Measurements from ENCODE around the gene LIF.
"Not testable (repeated sequence)": the region's sequence is repeated elsewhere in the genome, so short reads cannot be mapped to it uniquely, and the experiment has no call there.

The LIF gene

DNA sequence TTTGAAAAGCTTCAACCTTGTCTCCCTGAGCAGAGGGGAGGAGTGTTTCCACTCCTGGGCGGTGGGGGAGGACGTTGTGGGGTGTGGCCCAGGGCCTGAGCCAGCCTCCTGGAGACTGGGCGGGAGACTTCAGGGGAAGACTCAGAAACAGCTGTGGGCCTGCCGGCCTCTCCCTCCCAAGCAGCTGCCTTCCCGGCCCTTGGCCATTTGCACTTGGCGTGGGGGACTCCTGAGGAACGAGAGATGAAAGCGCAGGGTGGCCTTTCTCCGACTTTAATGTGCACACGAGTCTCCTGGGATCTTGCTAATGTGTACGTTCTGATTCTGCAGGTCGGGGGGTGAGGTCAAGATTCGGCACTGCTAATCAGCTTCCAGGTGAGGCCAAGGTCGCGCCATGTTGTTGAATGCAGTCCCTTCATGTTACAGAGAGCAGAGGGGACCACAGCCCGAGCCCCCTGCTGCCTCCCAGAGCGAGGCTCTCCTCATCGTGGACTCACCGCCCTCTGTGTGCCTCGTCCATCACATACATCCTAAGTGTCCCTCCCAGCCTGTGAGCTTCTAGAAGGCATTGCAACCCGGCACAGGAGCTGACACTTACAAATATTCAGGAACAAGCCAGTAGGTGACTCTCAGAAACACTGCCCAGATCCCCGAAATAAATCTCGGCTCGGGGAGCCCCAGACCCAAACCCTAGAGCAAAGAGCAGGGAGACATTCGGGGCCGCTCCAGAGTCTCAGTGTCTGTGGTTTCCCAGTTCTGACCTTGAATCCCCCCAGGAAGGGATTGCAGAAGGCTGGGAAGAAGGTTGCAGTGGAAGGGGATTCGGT lies 7.7 kb downstream of the LIF start:
- Histone ChIP-seq H3K27me3 (ENCODE audit: control insufficient read depth in 1 of 2, insufficient read depth in 2 of 2, low read length in 2 of 2) (no peaks in the 10 kb centered on the region), H3K27ac (ENCODE audit: low read depth, low read length) (no peak overlapping the region), H3K4me1 (ENCODE audit: insufficient read depth, low read length) (peaks cover 11% of the 10 kb centered on the region), H3K4me3 (ENCODE audit: low read depth in 1 of 2, low read length in 2 of 2) (no peak overlapping the region), H3K36me3 (ENCODE audit: insufficient read depth, low read length) (no peaks in the 10 kb centered on the region), H3K9ac (ENCODE audit: low read length) (no peak overlapping the region), H3K9me3 (ENCODE audit: low read length) (no peaks in the 10 kb centered on the region)

DNA sequence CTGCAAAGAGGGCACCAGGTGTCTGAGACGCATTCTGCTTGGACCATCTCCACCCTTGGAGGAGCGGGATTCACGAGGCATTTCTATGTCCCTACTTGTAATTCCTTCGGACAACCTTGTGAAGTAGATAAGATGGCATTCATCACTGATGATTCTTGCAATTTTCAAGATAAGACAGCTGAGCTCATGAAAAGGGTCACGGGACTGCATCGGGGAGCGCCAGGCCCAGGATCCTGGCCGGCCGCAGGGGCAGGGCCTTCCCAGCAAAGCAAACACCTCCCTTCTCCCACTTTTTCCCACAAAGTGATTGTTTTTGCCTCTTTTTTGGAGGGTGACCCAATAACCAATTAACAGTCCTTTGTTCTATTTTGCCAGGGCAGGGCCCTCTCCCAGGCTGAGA lies 8.4 kb downstream of the LIF start:
- H3K27ac ChIP-seq (ENCODE audit: low read depth, low read length), result no peak overlapping the region

DNA sequence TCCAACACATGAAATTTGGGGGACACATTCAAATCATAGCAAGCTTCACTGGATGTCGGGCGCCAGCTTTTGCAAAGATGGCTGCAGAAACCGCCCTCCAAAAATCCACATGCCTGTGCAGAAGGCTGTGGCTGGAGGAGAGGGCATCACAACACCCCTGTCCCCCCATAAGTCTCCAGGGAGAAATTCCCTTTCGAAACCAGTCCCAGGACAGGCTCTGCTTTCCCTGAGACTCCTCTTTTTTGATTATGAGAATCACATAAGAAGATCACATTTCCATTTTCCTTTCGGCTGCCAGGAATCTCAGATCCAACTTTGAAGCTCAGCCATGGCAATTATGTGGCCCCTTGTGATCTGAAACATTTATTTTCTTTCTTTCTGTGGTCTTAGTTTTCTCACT lies 9.7 kb downstream of the LIF start:
- H3K9me3 ChIP-seq (ENCODE audit: low read length), result no peaks in the 10 kb centered on the region
- H3K9ac ChIP-seq (ENCODE audit: low read length), result no peak overlapping the region
- H3K27ac ChIP-seq (ENCODE audit: low read depth, low read length), result no peak overlapping the region
- no peaks in the 10 kb centered on the region for H3K36me3 ChIP-seq (ENCODE audit: insufficient read depth, low read length)
- H3K4me1 ChIP-seq (ENCODE audit: insufficient read depth, low read length), result peaks cover 11% of the 10 kb centered on the region
- H3K4me3 ChIP-seq (ENCODE audit: low read depth in 1 of 2, low read length in 2 of 2), result no peak overlapping the region
- peaks cover 0 to 11% of the 10 kb centered on the region in 2 donors for H3K27me3 ChIP-seq (ENCODE audit: control insufficient read depth in 1 of 2, insufficient read depth in 2 of 2, low read length in 2 of 2)

More for the DNA sequence above, 8.4 kb downstream of the LIF start:
- Histone ChIP-seq H3K36me3 (ENCODE audit: insufficient read depth, low read length) (no peaks in the 10 kb centered on the region), H3K27me3 (ENCODE audit: control insufficient read depth in 1 of 2, insufficient read depth in 2 of 2, low read length in 2 of 2) (peaks cover 0 to 3% of the 10 kb centered on the region in 2 donors), H3K9me3 (ENCODE audit: low read length) (no peaks in the 10 kb centered on the region), H3K4me3 (ENCODE audit: low read depth in 1 of 2, low read length in 2 of 2) (no peak overlapping the region), H3K9ac (ENCODE audit: low read length) (no peak overlapping the region), H3K4me1 (ENCODE audit: insufficient read depth, low read length) (peaks cover 11% of the 10 kb centered on the region)

DNA sequence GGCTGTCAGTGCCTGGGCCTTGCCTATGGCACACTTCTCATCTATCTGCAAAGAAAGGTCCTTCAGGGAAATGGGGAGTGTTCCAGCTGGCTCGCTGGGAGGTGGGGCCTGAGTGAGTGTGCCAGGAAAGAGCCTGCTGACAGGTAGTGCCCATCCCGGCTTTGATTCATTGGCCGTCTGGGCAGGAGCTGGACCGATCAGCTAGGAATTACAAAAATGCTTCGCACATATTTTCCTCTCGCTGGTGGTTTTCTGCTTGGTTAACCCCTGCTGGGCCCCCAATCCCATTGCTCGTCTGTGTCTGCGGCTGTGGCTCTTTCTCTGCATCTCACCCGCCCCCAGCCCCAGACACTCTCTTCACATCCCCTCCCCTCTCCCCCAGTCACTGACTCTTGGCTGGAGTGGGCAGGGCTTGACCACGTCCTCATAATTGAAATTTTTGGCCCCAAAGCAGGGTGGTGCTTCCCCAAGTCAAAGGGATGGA lies 10.8 kb downstream of the LIF start:
- Histone ChIP-seq H3K9ac (ENCODE audit: low read length) (no peak overlapping the region), H3K27me3 (ENCODE audit: control insufficient read depth in 1 of 2, insufficient read depth in 2 of 2, low read length in 2 of 2) (peaks cover 0 to 11% of the 10 kb centered on the region in 2 donors), H3K36me3 (ENCODE audit: insufficient read depth, low read length) (no peaks in the 10 kb centered on the region), H3K27ac (ENCODE audit: low read depth, low read length) (no peak overlapping the region), H3K9me3 (ENCODE audit: low read length) (no peaks in the 10 kb centered on the region), H3K4me3 (ENCODE audit: low read depth in 1 of 2, low read length in 2 of 2) (no peak overlapping the region), H3K4me1 (ENCODE audit: insufficient read depth, low read length) (peaks cover 11% of the 10 kb centered on the region)

DNA sequence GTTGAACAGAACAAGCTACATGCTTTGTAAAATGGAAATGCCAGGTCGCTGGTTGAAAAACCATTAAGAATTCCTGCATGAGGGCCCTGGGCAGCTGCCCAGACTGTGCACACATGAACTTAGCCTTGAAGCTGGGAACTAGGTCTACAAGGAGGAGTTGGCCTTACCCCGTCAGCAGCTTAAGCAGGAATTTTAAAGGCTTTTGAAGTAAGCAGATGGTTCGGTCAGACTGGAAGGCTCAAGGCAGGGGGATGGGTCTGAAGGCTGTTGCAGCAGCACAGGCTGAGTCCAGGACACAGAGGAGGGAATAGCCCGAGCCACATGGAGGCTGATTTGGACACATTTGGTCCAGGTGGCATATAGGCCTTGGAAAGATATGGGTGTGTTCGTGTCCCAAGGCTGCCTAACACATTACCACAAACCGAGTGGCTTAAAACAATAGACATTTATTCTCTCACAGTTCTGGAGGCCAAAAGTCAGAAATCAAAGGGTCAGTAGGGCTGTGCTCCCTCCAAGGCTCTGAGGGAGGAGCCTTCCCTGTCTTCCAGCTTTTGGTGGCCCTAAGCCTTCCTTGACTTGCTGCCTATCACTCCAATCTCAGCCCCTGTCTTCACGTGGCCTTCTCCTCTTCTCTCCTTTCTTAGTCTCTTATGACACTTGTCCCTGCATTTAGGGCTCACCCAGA lies 11.6 kb downstream of the LIF start:
- Histone ChIP-seq H3K9ac (ENCODE audit: low read length) (no peak overlapping the region), H3K27me3 (ENCODE audit: control insufficient read depth in 1 of 2, insufficient read depth in 2 of 2, low read length in 2 of 2) (peaks cover 0 to 11% of the 10 kb centered on the region in 2 donors), H3K27ac (ENCODE audit: low read depth, low read length) (no peak overlapping the region), H3K4me1 (ENCODE audit: insufficient read depth, low read length) (peaks cover 11% of the 10 kb centered on the region), H3K4me3 (ENCODE audit: low read depth in 1 of 2, low read length in 2 of 2) (no peak overlapping the region), H3K9me3 (ENCODE audit: low read length) (no peaks in the 10 kb centered on the region), H3K36me3 (ENCODE audit: insufficient read depth, low read length) (no peaks in the 10 kb centered on the region)

DNA sequence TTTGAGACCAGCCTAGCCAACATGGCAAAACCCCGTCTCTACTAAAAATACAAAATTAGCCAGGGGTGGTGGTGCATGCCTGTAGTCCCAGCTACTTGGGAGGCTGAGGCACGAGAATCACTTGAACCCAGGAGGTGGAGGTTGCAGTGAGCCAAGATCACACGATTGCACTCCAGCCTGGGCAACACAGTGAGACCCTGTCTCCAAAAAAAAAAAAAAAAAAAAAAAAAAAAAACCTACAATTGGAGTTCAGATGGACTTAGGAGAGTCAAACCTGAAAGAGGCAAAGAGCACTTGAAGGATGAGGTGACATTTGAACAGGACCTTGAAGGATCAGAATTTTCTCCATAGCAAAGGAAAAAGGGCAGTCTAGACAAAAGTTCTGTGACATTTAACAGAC lies 12.2 kb downstream of the LIF start:
- peaks cover 0 to 12% of the 10 kb centered on the region in 2 donors for H3K27me3 ChIP-seq (ENCODE audit: control insufficient read depth in 1 of 2, insufficient read depth in 2 of 2, low read length in 2 of 2)
- not testable (repeated sequence) for H3K4me3 ChIP-seq (ENCODE audit: low read depth in 1 of 2, low read length in 2 of 2); H3K9me3 ChIP-seq (ENCODE audit: low read length); H3K27ac ChIP-seq (ENCODE audit: low read depth, low read length); H3K9ac ChIP-seq (ENCODE audit: low read length); H3K36me3 ChIP-seq (ENCODE audit: insufficient read depth, low read length)
- H3K4me1 ChIP-seq (ENCODE audit: insufficient read depth, low read length), result peaks cover 10% of the 10 kb centered on the region

DNA sequence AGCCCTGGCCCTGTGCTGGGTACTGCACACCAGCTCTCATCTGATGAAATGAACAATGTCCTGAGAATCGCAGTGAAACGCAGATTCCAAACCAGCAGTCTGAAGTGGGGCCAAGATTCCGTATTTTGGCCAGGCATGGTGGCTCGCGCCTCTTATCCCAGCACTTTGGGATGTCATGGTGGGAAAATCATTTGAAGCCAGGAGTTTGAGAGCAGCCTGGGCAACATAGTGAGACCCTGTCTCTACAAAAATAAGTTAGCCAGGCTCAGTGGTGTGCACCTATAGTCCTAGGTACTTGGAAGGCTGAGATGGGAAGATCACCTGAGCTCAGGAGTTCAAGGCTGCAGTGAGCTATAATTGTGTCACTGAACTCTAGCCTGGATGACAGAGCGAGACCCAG lies 13.0 kb downstream of the LIF start:
- Histone ChIP-seq H3K27ac (ENCODE audit: low read depth, low read length) (no peak overlapping the region), H3K4me1 (ENCODE audit: insufficient read depth, low read length) (peaks cover 5% of the 10 kb centered on the region), H3K9ac (ENCODE audit: low read length) (no peak overlapping the region), H3K27me3 (ENCODE audit: control insufficient read depth in 1 of 2, insufficient read depth in 2 of 2, low read length in 2 of 2) (peaks cover 0 to 15% of the 10 kb centered on the region in 2 donors), H3K36me3 (ENCODE audit: insufficient read depth, low read length) (no peaks in the 10 kb centered on the region), H3K9me3 (ENCODE audit: low read length) (no peaks in the 10 kb centered on the region), H3K4me3 (ENCODE audit: low read depth in 1 of 2, low read length in 2 of 2) (no peak overlapping the region)

DNA sequence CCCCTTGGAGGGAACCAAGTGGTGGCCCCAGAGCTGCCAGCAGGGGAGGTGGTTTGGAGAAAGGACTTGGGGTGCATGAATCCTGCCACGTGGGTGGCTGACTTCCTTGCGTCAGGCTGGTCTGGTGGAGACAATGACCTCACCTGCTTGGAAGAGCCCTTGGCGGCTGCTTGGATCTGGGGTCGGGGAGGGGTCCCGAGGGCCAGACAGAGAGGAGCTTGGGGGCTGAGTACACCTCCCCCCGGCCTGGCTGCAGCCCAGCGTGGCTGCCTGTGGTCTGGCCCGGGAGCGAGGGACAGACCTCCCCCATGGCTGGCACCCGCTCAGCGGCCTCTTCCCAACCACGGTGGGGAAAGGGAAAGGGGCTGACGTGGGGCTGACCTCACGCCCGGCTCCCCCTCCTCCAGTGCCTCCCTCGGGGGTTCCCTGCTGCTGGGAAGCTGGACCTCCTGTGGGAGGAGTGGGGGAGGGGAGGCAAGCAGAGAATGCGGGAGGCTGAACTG lies 13.8 kb downstream of the LIF start:
- Histone ChIP-seq H3K27ac (ENCODE audit: low read depth, low read length) (no peak overlapping the region), H3K4me1 (ENCODE audit: insufficient read depth, low read length) (peaks cover 5% of the 10 kb centered on the region), H3K9ac (ENCODE audit: low read length) (no peak overlapping the region), H3K27me3 (ENCODE audit: control insufficient read depth in 1 of 2, insufficient read depth in 2 of 2, low read length in 2 of 2) (peaks cover 0 to 15% of the 10 kb centered on the region in 2 donors), H3K9me3 (ENCODE audit: low read length) (no peaks in the 10 kb centered on the region), H3K4me3 (ENCODE audit: low read depth in 1 of 2, low read length in 2 of 2) (no peak overlapping the region), H3K36me3 (ENCODE audit: insufficient read depth, low read length) (no peaks in the 10 kb centered on the region)

DNA sequence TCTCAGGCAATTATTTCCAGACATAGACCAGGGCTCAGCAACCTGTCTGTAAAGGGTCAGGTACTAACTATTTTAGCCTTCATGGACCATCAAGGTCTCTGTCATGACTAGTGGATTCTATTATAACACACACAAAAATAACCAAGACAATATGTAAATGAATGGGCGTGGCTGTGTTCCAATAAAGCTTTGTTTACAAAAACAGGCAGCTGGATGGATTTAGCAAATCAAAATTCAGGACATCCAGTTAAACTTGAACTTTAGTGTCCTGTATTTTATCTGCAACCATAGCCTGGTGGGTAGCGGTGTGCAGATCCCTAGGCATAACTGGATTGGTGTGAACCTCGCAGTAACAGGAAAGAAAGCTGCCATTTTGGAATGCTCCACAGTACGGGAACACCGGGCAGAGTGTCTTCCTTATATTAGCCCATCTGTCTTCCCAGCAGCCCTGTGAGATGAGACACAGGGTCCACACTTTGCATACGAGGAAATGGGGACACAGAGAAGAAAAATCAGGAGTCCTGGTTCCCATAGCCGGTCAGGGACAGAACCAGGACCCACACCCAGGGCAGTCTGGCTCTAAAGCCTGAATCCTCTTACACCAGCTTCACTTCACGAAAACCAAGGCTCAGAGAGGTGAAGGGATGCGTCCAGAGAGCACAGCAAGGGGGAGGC lies 15.6 kb downstream of the LIF start:
- H3K9ac ChIP-seq (ENCODE audit: low read length), result no peak overlapping the region
- H3K9me3 ChIP-seq (ENCODE audit: low read length), result no peaks in the 10 kb centered on the region
- H3K4me3 ChIP-seq (ENCODE audit: low read depth in 1 of 2, low read length in 2 of 2), result no peak overlapping the region
- no peak overlapping the region for H3K27ac ChIP-seq (ENCODE audit: low read depth, low read length)
- peaks cover 5% of the 10 kb centered on the region for H3K4me1 ChIP-seq (ENCODE audit: insufficient read depth, low read length)
- peaks cover 0 to 15% of the 10 kb centered on the region in 2 donors for H3K27me3 ChIP-seq (ENCODE audit: control insufficient read depth in 1 of 2, insufficient read depth in 2 of 2, low read length in 2 of 2)
- H3K36me3 ChIP-seq (ENCODE audit: insufficient read depth, low read length), result no peaks in the 10 kb centered on the region

DNA sequence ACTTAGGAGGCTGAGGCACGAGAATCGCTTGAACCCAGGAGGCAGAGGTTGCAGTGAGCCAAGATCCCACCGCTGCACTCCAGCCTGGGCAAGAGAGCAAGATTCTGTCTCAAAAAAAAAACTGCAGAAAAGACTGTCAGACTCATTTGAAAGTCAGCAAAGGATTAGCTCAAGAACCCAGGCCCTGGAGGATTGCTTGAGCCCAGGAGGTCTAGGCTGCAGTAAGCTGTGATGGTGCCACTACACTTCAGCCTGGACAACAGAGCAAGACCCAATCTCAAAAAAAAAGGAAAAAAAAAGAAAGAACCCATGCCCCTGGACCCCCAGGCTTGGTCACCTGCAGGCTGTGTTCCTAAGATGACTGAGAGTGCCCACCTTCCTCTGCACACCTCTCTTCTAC lies 16.2 kb downstream of the LIF start:
- H3K4me3 ChIP-seq (ENCODE audit: low read depth in 1 of 2, low read length in 2 of 2), result no peak overlapping the region
- H3K4me1 ChIP-seq (ENCODE audit: insufficient read depth, low read length), result peaks cover 5% of the 10 kb centered on the region
- H3K27me3 ChIP-seq (ENCODE audit: control insufficient read depth in 1 of 2, insufficient read depth in 2 of 2, low read length in 2 of 2), result peaks cover 0 to 15% of the 10 kb centered on the region in 2 donors
- H3K36me3 ChIP-seq (ENCODE audit: insufficient read depth, low read length), result no peaks in the 10 kb centered on the region
- H3K9ac ChIP-seq (ENCODE audit: low read length), result no peak overlapping the region
- no peaks in the 10 kb centered on the region for H3K9me3 ChIP-seq (ENCODE audit: low read length)
- no peak overlapping the region for H3K27ac ChIP-seq (ENCODE audit: low read depth, low read length)

Data from muscle layer of colon (tissue), 2 donors.